Measurements from ENCODE around the gene MYO19.

DNA sequence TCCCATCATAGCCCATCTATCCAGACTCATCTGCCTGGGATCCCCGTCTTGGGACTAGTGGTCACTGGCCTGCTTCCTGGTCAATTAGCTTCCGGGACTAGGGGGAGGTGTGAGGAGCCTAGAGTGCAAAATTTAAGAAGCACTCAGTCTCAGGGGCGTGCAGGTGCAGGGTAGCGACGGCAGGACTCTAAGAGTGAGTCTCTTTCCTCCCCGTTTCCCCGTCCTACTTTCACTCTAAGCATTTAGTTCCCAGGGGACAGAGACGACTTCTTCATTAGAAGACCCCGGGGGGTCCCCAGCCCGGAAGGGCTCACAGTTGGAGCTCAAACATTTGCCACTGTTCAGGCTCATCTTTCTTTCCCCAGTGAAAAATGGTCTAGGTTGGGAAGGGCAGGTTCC lies 48.9 kb downstream of the MYO19 start:
- no peak for TF ChIP-seq POLR2A (IDR thresholded peaks at IDR 0.05)
- TF ChIP-seq, protein P1, sequence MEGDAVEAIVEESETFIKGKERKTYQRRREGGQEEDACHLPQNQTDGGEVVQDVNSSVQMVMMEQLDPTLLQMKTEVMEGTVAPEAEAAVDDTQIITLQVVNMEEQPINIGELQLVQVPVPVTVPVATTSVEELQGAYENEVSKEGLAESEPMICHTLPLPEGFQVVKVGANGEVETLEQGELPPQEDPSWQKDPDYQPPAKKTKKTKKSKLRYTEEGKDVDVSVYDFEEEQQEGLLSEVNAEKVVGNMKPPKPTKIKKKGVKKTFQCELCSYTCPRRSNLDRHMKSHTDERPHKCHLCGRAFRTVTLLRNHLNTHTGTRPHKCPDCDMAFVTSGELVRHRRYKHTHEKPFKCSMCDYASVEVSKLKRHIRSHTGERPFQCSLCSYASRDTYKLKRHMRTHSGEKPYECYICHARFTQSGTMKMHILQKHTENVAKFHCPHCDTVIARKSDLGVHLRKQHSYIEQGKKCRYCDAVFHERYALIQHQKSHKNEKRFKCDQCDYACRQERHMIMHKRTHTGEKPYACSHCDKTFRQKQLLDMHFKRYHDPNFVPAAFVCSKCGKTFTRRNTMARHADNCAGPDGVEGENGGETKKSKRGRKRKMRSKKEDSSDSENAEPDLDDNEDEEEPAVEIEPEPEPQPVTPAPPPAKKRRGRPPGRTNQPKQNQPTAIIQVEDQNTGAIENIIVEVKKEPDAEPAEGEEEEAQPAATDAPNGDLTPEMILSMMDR (IDR thresholded peaks at IDR 0.05), result no peak

All from adrenal gland (tissue), 5 donors.